HG02885 (cell line): Measurements from ENCODE around the gene CCT7.
A peak's percentile ranks its signal among the peaks of the same experiment; 100 is the strongest.

Experiments used
- ATAC-seq: cut with Tn5 transposase; IDR thresholded peaks from one replicate; pipeline ENCODE4 v1.9.1; 2021; ENCODE audit warnings: mild to moderate bottlenecking; ENCODE audit not compliant: unreplicated experiment, poor library complexity

The CCT7 gene

DNA sequence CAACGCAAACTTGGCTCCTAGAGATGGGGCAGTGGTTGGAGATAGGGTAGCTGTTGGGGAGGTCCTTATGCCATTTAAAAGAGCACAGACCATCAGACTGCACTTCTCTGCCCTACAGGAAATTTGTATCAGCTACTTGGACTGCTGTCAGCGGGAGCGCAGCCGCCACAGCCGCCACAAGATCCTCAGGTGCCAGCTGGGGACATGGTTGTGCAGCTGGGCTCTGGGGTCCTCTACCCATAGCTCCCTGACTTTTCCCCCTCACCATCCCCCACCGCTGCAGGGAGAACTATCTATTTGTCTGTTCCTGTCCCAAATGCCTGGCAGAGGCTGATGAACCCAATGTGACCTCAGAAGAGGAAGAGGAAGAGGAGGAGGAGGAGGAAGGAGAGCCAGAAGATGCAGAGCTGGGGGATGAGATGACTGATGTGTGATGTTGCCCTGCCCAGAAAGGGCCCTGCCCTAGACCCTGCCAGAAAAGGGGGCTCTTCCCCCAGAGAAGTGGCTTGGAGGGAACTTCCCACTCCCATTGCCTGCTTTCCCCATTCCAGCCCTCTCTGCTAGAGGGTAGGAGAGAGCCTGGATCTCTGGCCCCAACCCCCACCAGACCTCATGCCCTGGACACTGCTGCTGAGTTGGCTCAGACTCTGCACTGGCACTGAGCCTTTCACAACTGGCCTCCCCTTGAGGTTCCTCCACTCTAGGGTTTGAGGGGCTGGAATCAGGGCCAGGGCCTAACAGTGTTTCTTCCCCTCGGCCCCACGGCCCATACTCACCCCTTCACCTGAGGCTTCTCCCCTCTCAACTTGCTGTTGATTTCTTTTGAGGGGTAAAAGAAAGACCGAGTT lies 8.4 kb upstream of the CCT7 start:
- ATAC-seq = no peak

DNA sequence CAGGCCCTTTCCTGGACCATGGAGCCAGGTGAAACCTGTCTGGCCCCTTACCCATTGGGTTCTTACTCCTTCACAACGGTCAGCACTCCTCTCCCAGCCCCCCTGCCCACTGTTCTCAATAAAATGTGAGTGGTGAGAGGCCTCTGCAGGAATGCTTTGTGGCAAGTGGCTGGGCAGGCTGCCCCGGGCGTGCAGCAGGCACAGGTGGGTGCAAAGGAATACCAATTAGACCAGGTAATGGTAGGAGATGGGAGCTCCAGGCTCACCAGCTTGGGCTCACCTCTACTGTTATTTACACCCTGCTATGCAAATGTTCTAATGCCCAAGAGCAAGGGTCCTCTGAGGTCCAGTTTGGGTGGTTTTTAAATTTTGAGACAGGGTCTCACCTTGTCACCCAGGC lies 7.0 kb upstream of the CCT7 start:
- no peak for ATAC-seq

DNA sequence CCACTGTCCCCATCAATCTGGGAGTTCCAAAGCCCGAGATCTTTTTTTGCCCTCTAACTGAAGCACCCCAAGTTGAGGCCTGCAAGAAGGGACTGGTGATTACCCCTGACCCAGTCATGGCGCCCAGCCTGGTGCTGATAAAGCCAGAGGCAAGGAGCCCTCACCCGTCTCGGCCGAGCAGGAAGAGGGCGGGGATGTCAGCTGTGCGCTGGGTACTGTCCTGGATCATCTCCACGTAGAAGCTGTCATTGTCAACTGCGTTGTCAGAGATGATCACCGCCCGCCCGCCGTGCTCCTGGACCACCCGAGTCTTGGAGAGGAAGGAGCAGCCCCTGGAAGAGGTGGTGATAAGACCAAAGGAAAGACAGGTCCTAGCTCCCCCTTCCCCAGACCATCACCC lies 5.5 kb upstream of the CCT7 start:
- no peak for ATAC-seq

DNA sequence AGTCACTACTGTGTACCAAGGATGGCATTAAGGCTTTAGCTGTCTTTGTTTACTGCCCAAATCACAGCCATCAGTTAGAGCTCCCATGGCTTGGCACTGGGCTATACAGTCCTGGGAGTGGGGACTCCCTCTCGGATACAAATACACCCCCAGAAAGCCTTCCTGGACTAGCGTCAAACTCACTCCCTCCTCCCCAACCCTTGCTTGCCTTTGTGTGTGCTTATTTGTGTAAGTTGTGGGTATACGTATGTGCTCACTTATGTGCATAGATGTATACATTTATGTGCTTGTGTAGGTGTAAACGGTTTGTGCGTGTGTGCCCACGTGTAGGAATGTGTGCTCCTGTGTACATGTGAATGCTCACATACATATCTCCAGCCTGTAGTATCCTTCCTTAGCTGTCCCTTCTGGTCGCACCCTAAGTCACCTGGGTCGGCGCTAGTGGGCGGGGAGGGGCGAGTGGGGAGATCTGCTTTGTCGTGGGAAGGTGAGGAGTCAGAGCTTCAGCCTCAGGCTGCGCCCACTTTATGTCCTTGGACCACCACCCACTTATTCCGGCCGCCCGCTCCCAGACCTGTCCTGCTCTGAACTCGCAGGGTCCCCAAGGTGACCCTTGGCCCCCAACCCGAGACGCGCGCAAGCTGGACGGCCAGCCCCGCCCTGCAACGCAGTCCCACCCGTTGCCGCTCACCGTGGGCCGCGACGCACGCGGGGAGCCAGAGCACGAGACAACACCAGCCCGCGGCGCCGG lies 1.5 kb upstream of the CCT7 start:
- ATAC-seq = peak; percentile 7

DNA sequence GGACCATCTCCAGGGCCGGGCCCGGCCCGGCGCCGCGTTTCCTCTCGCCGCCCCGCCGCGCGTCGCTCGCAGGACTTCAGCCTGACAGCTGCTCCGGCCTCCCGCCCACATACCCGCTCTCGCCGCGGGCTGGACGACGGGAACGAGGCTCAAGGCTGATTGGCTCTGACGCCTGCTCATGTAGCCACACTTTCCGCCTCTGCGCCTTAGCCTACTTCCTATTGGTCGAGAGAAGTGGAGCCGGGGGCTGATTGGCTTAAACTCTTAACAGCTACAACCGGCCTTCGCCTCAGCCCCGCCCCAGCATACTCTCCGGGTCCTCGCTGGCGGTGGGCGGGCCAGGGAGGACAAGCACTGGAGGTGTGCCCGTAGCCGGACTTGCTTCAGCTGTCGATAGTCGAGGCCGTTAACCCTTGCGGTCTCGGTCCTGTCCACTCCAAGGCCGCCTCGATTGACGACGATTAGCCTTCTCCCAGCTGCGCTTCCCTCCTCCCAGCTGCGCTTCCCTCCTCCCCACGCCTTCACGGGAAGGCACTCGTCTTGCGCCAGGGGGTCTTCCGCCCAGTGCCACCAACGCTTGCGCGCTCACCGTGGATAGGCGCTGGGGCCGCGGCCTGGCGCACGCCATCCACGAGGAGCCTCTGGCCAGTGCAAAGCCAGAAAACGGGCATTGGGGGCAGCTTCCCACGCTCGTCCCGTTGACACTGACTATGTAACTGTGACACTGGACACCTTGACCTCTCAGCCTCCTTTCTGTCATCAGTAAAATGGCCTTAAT lies 765 bp upstream of the CCT7 start, which contains the start of gene PRADC1:
PRADC1 (minus strand) TSS at position 86 of the 778 bp plus-strand sequence; CDS start at position 7, 79 bp downstream.
- ATAC-seq = peak; percentile 92

DNA sequence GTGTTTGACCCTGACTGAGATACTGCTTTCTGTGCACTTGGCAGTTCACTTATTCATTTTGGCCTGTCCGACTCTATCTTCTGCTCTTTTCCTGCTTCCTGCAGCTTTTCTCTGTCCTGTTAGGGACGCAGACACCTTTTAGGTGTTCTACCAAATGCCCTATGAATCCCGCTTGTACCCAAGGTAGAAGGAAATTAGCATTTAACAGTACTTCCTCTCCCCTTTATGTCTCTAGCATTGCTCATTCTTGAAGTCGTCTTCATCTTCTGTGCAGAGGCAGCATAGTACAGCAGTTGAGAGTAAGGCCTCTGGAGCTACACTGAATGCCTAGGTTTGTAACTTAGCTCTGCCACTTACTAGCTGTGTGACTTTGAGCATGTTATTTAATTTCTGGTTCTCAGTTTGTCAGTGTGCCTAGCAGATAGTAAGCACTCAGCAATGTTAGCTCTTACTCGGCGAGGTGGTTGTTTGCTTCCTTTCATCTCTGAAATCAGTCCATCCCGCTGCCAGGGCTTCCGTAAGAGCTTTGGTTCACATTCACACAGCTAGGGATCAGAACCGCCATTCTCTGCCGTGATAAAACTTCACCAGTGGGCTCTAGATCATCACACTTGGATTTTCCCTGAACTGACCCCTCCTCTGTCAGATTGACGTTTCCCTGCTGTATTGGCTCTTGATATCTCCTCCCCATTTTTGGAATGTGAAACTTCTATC lies 1.4 kb downstream of the CCT7 start:
- no peak for ATAC-seq

DNA sequence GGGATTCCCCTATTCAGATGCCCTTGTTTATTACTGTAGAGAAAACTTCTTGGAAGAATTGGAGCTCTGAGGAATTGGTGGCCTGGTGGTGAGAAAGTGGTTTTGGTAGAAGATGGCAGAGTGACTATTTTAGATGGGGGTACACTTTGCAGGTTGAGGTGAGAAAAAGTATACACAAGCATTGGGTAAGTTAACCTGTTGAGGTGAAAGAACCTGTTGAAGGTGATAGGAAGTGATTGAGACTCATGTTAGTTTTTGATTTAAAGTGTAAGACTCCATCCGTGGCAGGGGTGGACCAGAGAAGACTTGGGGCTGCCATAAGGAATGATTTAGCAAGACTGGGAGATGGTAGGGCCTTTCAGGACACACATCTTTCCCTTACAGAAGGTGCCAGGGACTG lies 3.1 kb downstream of the CCT7 start:
- ATAC-seq = no peak

DNA sequence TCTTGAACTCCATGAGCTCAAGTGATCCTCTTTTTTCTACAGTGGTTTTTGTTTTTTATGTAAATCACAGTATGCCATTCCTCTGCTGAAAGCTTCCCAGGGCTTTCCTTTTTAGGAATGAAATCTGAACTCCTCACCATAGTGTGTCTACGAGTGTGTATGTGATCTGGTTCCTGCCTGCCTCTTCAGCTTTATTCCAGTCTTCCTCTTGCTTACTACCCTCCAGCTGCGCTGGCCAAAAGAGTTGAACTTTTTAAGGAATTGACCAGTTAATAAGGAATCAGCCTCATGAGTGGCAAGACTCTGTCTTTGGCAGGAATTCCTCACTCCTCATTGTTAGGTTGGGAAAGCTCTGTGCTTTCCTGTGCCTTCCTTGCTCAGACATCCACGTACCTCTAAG lies 4.0 kb downstream of the CCT7 start:
- no peak for ATAC-seq

DNA sequence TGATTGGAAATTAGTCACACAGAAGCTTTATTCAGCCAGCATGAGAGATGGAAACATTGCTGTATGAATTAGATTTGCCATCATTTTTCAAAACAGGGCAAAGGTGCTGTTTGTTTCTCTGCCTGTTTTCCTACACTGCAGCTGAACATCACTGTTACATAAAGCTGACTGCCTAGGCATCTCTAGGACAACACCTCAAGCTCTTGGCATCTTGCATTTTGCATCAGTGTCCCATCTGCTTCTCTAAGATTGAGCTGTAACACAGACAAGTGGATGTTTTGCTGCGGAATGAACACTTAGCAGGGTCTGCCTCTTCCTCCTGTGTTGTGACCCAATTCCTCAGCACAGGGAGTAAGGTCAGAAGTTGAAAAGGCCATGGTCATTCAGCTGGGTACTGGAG lies 4.9 kb downstream of the CCT7 start:
- no peak for ATAC-seq

DNA sequence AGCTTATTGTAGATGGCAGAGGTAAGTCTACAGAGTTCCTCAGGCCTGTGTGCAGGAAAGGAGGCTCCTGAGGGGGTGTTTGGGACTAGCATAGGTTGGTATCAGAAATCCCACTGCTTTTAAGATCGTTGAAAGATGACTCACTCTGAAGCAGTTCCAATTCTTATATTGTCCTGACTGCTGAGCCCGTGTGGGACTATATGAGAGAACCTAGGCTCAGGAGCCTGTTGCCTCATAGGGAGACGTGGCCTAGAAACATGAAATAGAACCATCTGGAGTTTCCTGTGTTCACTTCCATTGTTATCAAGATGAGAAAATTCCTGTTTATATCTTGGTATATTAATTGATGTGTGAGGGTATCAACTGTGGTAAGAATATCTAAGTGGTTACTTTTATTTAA lies 5.7 kb downstream of the CCT7 start:
- no peak for ATAC-seq

DNA sequence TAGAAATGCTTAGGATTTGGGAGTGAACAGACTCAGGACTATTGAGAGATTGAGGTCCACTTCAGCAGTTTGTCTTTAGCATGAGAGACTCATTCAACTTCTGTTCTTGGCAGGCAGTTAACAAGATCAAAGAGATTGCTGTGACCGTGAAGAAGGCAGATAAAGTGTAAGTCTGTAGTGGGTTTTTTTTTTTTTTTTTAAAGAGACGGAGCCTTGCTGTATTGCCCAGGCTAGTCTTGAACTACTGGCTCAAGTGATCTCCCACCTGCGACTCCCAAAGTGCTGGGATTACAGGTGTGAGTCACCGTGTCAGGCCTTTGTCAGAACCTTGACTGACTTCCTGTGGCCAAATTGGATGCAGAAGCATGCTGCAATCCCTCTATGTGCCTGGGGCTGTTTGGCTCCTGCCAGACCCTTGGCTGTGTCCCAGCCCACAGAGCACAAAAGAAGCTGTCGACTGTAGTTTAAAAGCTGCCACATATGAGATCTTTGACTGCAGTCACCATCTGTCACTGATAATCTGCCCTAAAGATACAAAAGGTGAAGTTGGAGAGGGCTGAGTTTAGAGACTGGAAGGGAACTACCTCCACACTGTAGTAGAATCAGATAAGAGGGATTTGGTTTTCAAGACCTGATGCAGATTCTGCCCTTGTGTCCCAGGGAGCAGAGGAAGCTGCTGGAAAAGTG lies 9.9 kb downstream of the CCT7 start:
- no peak for ATAC-seq

DNA sequence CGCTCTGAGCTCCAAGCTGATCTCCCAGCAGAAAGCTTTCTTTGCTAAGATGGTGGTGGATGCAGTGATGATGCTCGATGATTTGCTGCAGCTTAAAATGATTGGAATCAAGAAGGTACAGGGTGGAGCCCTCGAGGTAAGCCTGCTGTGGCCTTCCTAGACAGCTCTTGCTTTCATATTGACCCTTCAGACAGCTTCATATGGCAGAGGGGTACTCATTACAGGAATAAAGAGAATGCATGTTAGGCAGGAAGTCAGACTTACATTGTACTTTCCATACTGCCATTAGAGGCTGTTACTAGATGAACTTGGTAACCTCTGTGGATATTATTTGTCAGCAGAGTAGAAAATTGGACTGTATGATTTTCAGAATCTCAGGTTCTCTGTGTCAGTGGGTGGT lies 10.5 kb downstream of the CCT7 start:
- no peak for ATAC-seq

DNA sequence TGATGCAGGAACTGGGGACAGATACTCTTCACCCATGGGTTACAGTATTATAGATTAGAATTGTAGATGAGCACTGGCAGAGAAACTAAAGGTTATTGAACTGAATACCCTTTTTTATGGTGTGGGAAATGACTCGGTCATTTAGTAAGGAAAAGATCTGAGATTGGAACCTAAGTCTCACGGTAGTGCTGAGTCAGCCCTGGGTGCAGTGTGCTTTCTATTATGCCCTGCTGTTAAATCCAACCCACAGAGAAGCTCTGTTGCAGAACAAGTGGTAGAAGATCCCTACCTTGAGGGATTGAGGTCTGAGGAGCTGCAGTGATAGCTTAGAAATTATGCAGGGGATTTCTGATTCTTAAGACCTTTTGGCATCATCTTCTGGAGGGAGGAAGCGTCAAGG lies 12.7 kb downstream of the CCT7 start:
- ATAC-seq = no peak

DNA sequence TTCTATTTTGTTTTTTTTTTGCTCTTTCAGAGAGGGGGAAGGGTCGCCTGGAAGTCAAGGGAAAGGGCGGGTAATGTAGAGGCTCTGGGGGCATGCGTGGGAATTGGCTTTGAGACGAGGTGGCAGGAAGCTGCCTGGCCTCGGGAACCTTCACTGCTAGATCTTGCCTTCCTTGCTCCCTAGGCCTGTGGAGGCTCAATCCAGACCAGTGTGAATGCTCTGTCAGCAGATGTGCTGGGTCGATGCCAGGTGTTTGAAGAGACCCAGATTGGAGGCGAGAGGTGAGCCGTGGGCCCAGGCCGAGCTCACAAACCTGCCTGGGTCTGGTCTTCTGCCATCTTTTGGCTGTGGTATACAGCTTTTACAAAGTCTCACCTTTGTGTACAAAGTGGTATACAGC lies 15.5 kb downstream of the CCT7 start:
- no peak for ATAC-seq

DNA sequence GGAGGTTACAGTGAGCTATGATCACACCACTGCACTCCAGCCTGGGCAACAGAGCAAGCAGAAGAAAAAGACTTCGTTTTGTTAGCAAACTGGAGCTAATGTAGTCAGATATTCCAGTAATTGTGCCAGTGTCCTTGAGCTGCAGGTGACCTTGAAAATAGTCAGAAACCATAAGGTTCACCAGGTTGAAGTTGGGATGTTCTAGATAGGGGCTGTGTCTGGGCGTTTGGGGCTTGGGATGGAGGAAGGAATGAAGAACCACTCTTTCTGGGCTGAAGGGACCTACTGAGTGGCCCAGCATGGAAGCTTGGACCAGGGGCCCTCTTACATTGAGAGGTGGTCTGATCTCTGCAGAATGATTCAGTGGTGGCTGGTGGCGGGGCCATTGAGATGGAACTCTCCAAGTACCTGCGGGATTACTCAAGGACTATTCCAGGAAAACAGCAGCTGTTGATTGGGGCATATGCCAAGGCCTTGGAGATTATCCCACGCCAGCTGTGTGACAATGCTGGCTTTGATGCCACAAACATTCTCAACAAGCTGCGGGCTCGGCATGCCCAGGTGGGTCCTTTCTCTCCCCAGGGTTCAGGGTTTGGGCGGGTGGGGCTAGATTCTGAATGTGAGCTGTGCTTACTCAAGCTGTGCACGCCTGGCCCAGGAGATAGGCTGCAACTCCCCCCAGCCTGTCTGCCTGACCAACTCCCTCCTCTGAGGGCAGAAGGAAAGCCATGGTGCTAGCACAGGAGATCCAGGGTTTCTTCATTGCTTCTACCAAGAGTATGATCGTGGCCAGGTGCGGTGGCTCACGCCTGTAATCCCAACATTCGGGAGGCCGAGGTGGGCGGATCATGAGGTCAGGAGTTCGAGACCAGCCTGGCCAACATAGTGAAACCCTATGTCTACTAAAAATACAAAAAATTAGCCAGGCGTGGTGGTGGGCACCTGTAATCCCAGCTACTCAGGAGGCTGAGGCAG lies 17.1 kb downstream of the CCT7 start:
- no peak for ATAC-seq

DNA sequence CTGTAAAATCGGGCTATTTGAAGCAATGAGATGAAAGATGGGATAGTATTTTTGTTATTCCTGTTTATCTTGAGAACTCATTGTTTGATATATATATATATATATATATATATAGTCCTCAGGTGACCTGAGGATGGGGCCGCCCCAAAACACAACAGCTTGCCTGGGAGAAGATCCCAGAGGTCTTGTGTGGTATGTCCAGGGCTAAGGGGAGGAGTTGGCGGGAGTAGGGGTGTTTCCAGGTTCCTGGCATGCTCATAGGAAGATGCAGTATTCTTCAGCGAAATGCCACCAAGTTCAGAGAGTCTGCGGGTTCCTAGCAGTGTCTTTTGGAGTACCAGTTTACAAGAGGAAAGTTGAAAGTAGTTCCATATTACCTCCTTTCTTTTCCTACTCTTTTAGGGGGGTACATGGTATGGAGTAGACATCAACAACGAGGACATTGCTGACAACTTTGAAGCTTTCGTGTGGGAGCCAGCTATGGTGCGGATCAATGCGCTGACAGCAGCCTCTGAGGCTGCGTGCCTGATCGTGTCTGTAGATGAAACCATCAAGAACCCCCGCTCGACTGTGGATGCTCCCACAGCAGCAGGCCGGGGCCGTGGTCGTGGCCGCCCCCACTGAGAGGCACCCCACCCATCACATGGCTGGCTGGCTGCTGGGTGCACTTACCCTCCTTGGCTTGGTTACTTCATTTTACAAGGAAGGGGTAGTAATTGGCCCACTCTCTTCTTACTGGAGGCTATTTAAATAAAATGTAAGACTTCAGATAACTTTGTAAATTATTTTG lies 18.3 kb downstream of the CCT7 start:
- no peak for ATAC-seq

DNA sequence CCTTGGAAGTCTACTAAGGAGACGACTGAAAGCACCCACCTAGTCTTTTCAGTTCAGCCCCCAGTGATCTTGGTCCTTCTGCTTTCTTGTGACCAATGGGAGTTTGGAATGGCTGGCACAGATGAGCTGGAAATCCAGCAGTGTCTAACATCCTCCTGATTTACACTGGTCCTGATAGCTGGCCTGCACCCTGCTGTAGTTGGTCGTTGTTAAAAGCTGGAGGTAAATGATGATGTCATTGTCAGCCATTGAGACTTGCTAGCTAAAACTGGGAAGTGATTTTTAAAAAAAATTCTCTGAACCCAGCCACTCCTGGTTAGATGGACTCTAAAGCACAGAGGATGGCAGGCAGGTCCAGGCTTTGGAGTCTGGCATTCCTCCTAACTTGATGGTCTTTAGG lies 19.3 kb downstream of the CCT7 start:
- no peak for ATAC-seq

DNA sequence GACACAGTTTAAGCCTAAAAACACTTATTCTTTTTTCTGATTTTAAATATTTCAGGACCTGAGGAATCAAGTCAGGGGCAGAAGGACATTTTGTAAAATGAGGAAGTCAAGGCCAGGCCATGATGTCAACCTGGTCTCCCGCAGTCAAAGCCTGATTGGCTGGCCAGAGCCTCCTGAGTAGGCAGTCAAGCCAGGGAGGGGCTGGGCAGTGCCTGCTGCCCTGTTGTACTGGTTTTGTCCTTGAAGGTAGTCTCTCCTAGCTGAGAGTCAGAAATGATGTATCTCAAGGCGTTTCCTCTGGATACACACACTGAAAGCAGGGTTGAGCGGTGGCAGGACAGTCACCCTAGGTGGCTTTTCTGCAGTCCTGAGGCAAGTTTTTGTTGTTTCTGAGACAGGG lies 19.8 kb downstream of the CCT7 start:
- ATAC-seq = no peak
